HEK293T (cell line): ENCODE measurements around the gene BASP1.

Experiments
- CTCF ChIA-PET: fragments of 350-600 bp; formaldehyde crosslinking; extraction: SDS; loops from one replicate; lab custom pipeline; 2021; ENCODE audit warnings: antibody characterized with exemption, inconsistent platforms; lab: Yijun Ruan, JAX
- POLR2A ChIA-PET: fragments of 350-600 bp; formaldehyde crosslinking; extraction: SDS; loops from one replicate; lab custom pipeline; 2020; ENCODE audit warnings: antibody characterized with exemption, inconsistent platforms; lab: Yijun Ruan, JAX
- DNase-seq: peaks from one replicate; pipeline ENCODE4 v3.0.0; 2012; ENCODE audit warnings: mixed read lengths; ENCODE audit errors: extremely low spot score
- ARNT ChIP-seq: fragments of 450-650 bp; IDR thresholded peaks from 2 replicates; pipeline ENCODE4 v1.6.1; 2017; ENCODE audit warnings: mild to moderate bottlenecking
- BHLHE40 ChIP-seq: fragments of 450-650 bp; IDR thresholded peaks from 2 replicates; pipeline ENCODE4 v1.6.1; 2016; ENCODE audit warnings: mild to moderate bottlenecking, moderate library complexity, borderline replicate concordance
- CTBP1 ChIP-seq: fragments of 450-650 bp; IDR thresholded peaks from 2 replicates; pipeline ENCODE4 v1.6.1; 2016; ENCODE audit warnings: borderline replicate concordance
- ELF4 ChIP-seq: fragments of 450-650 bp; IDR thresholded peaks from 2 replicates; pipeline ENCODE4 v1.6.1; 2017; ENCODE audit warnings: antibody characterized with exemption
- FOXA1 ChIP-seq: fragments of 450-650 bp; IDR thresholded peaks from 2 replicates; pipeline ENCODE4 v1.6.1; 2016; ENCODE audit warnings: mild to moderate bottlenecking
- FOXK2 ChIP-seq: fragments of 450-650 bp; IDR thresholded peaks from 2 replicates; pipeline ENCODE4 v1.6.1; 2016; ENCODE audit warnings: mild to moderate bottlenecking
- FOXM1 ChIP-seq: fragments of 450-650 bp; IDR thresholded peaks from 2 replicates; pipeline ENCODE4 v1.6.1; 2017; ENCODE audit warnings: mild to moderate bottlenecking, borderline replicate concordance
- HDGF ChIP-seq: fragments of 450-650 bp; IDR thresholded peaks from 2 replicates; pipeline ENCODE4 v1.6.1; 2017; ENCODE audit warnings: antibody characterized with exemption, borderline replicate concordance
- L3MBTL2 ChIP-seq: fragments of 450-650 bp; conservative IDR thresholded peaks from 2 replicates; pipeline ENCODE4 v1.6.1; 2016; ENCODE audit warnings: mild to moderate bottlenecking
- LEF1 ChIP-seq: fragments of 450-650 bp; IDR thresholded peaks from 2 replicates; pipeline ENCODE4 v1.6.1; 2017; ENCODE audit warnings: mild to moderate bottlenecking, borderline replicate concordance
- NFRKB ChIP-seq: fragments of 450-650 bp; IDR thresholded peaks from 2 replicates; pipeline ENCODE4 v1.6.1; 2016; ENCODE audit warnings: mild to moderate bottlenecking, moderate library complexity
- PKNOX1 ChIP-seq: fragments of 450-650 bp; IDR thresholded peaks from 2 replicates; pipeline ENCODE4 v1.6.1; 2016
- SP1 ChIP-seq: fragments of 450-650 bp; IDR thresholded peaks from 2 replicates; pipeline ENCODE4 v1.6.1; 2017
- SUZ12 ChIP-seq: fragments of 450-650 bp; IDR thresholded peaks from 2 replicates; pipeline ENCODE4 v1.6.1; 2016; ENCODE audit warnings: mild to moderate bottlenecking
- TARDBP ChIP-seq: fragments of 450-650 bp; IDR thresholded peaks from 2 replicates; pipeline ENCODE4 v1.6.1; 2016
- ZNF384 ChIP-seq: fragments of 450-650 bp; IDR thresholded peaks from 2 replicates; pipeline ENCODE4 v1.6.1; 2016

The BASP1 gene

GRCh38 chr5:17217493-17218352, at the start of gene BASP1:
Gene BASP1, plus strand, starts transcription at chr5:17217631. Its CDS starts 57,586 bp downstream, at chr5:17275217.
- DNase-seq = peak; percentile 56
- POLR2A ChIA-PET = interaction anchor here (0.5 to 2.6 kb wide), 10 partner anchors 77 to 701 kb away, joined by 3 to 9 read pairs (median 3); no protein-coding TSS in a partner anchor
- no peak for TF ChIP-seq FOXM1
- no peak for TF ChIP-seq ZNF384
- no peak for TF ChIP-seq ELF4
- no peak for TF ChIP-seq PKNOX1
- TF ChIP-seq LEF1 = no peak
- no peak for TF ChIP-seq FOXA1
- TF ChIP-seq CTBP1 = no peak
- no peak for TF ChIP-seq BHLHE40
- no peak for TF ChIP-seq TARDBP
- CTCF ChIA-PET = interaction anchor here (2.4 kb wide), 1 partner anchor 162 kb away, joined by 10 read pairs; no protein-coding TSS in a partner anchor

GRCh38 chr5:17169507-17169906, 47.9 kb upstream of the BASP1 start:
- no peak for TF ChIP-seq NFRKB
- TF ChIP-seq L3MBTL2 = no peak
- TF ChIP-seq PKNOX1 = no peak
- ChIA-PET POLR2A (no interaction called here), CTCF (interaction anchor here (1.8 kb wide), 1 partner anchor 37 kb away, joined by 7 read pairs; no protein-coding TSS in a partner anchor)
- DNase-seq = no peak

GRCh38 chr5:17172791-17173190, 44.6 kb upstream of the BASP1 start:
- DNase-seq = no peak
- no peak for TF ChIP-seq NFRKB
- TF ChIP-seq ZNF384 = no peak
- no peak for TF ChIP-seq L3MBTL2
- no peak for TF ChIP-seq LEF1
- TF ChIP-seq BHLHE40 = no peak
- no peak for TF ChIP-seq HDGF
- TF ChIP-seq SP1 = no peak
- TF ChIP-seq PKNOX1 = no peak
- no peak for TF ChIP-seq FOXA1
- no peak for TF ChIP-seq CTBP1
- TF ChIP-seq TARDBP = no peak
- TF ChIP-seq ARNT = no peak
- no peak for TF ChIP-seq SUZ12
- TF ChIP-seq ELF4 = no peak
- TF ChIP-seq FOXK2 = no peak
- no peak for TF ChIP-seq FOXM1
- CTCF ChIA-PET = no interaction called here
- POLR2A ChIA-PET = no interaction called here

- no peak for TF ChIP-seq ELF4
- TF ChIP-seq PKNOX1 = no peak
- TF ChIP-seq BHLHE40 = no peak
- no peak for TF ChIP-seq HDGF
- no peak for TF ChIP-seq L3MBTL2
- TF ChIP-seq FOXA1 = no peak
- TF ChIP-seq FOXK2 = no peak
- TF ChIP-seq SP1 = no peak
- no peak for TF ChIP-seq NFRKB
- TF ChIP-seq SUZ12 = no peak
- no peak for TF ChIP-seq ZNF384
- no peak for TF ChIP-seq FOXM1
- TF ChIP-seq CTBP1 = no peak
- TF ChIP-seq ARNT = no peak
- no peak for TF ChIP-seq LEF1
- TF ChIP-seq TARDBP = no peak
Measured at GRCh38 chr5:17174965-17175364, 42.5 kb upstream of the BASP1 start.

GRCh38 chr5:17177501-17178372, 39.7 kb upstream of the BASP1 start:
- no peak for TF ChIP-seq PKNOX1
- TF ChIP-seq ZNF384 = no peak
- no peak for TF ChIP-seq ELF4
- no peak for TF ChIP-seq CTBP1
- no peak for TF ChIP-seq BHLHE40
- no peak for TF ChIP-seq FOXA1
- TF ChIP-seq SUZ12 = no peak
- no peak for TF ChIP-seq LEF1
- no peak for TF ChIP-seq FOXK2
- no peak for TF ChIP-seq NFRKB
- no peak for TF ChIP-seq FOXM1
- no peak for TF ChIP-seq ARNT
- no peak for TF ChIP-seq SP1
- TF ChIP-seq TARDBP = no peak
- TF ChIP-seq HDGF = no peak
- TF ChIP-seq L3MBTL2 = no peak
- DNase-seq = no peak
- POLR2A ChIA-PET = no interaction called here
- CTCF ChIA-PET = interaction anchor here (0.7 to 0.8 kb wide), 2 partner anchors 11 to 12 kb away, joined by 4 read pairs; no protein-coding TSS in a partner anchor

More at GRCh38 chr5:17174965-17175364, 42.5 kb upstream of the BASP1 start:
- ChIA-PET CTCF (interaction anchor here (0.6 kb wide), 1 partner anchor 42 kb away, joined by 3 read pairs; no protein-coding TSS in a partner anchor), POLR2A (no interaction called here)
- no peak for DNase-seq
